GM18517 (cell line): ENCODE results near the gene NBPF1.
"Not testable (repeated sequence)": the region's sequence is repeated elsewhere in the genome, so short reads cannot be mapped to it uniquely, and the experiment has no call there.

ENCODE experiments used
- ATAC-seq: cut with Tn5 transposase; IDR thresholded peaks from one replicate; pipeline ENCODE4 v1.9.1; 2021; ENCODE audit warnings: mild to moderate bottlenecking, moderate library complexity; ENCODE audit not compliant: unreplicated experiment

Gene NBPF1

DNA sequence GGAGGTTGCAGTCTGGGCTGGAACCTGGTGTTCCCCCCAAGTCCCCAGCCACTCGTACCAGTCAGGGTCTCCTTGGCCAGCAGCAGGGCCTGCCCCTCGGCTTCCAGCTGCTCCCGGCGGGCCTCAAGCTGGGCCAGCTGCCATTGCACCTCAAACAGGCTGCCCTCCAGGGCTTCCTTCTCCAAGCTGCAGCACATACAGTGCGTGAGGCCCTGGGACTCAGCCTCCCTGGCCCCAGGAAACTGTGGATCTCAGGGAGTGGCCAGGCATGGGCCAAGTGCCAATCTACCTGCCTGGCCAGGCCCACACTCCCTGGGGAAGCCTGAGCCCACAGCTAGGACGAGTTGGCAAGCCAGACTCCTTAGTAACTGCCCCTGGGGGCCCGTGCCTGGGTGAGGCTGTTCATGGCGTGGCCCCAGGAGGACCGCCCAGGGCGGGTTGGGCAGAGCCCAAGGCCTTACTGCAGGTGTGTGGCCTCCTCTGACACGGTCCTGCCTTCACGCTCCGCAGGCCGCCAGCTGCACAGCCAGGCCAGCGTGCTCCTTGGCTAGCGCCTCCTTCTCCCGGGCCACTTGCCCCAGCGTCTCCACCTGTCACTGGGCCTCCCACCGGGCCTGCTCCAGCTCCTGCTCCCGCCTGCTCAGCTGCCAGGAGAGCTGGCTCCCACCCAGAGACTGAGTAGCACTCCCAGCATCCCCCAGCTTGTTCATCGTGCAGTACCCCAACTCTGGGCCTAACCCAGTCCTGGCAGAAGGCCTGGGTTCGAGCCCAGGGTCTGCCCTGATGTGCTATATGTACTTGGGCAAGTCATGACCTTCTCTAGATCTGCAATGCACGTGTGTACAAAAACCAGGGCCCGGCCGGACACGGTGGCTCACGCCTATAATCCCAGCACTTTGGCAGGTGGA is 10.7 kb upstream of the NBPF1 start:
- not testable (repeated sequence) for ATAC-seq

DNA sequence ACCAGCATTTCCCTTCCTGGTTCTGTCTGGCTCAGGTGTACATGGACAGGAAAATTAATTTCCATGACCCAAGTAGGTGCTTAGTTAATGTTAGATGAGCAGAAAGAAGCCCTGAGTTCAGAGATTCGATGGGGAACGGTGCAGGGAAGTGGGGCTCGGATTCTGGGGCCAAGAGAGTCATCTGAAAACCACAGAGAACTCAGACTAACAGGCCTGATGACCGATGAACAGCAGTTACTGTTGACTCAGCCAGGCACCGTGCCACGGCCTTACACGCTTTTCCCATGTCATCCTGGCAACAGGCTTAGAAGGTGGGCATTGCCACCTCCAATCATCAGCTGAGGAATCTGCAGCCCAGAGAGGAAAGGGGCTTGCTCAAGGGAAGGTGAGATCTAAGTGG is 10.0 kb upstream of the NBPF1 start:
- ATAC-seq: not testable (repeated sequence)

DNA sequence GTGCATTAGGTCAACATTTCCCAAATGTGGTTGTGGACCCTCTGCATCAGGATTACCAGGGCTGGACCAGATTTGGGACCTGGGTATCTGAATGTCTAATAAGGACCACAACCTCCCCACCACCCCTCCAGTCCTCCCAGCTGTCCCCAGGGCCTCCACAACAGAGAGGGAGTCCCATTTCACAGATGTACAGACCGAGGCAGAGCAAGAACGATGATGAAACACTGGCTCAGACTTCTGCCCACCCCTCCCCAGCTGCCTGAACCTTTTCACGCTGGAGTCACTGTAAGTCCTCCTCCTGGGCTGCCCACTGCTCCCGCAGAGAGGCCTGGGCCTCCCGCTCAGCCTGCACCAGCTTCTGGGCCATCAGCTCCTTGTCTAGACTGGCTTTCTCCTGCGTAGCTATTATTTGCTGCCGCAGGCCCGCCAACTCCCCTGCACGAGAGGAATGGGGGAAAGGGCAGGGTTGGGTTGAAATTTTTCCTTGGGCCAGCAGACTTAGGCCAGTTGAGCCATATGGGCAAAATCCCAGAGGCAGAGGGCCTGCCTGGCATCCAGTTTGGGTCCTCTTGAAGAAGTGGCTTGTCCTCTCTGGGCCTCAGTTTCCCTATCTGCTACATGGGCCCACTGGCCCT is 8.4 kb upstream of the NBPF1 start:
- not testable (repeated sequence) for ATAC-seq

DNA sequence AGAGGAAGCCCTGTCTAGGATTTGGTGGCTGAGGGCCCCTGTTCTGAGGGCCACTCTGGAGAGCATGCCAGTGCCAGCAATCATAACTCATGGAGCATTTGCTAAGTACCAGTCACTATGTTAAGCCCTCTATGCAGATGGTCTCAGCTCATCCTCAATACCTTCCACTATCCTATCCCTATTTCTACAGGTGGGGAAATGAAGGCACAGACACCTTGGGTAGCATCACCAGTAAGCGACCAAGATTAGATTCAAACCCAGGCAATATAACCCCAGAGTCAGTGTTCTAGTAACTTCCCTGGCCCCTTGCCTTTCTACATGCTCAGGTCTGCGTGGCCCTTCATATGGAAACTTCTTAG is 7.9 kb upstream of the NBPF1 start:
- ATAC-seq: no peak

DNA sequence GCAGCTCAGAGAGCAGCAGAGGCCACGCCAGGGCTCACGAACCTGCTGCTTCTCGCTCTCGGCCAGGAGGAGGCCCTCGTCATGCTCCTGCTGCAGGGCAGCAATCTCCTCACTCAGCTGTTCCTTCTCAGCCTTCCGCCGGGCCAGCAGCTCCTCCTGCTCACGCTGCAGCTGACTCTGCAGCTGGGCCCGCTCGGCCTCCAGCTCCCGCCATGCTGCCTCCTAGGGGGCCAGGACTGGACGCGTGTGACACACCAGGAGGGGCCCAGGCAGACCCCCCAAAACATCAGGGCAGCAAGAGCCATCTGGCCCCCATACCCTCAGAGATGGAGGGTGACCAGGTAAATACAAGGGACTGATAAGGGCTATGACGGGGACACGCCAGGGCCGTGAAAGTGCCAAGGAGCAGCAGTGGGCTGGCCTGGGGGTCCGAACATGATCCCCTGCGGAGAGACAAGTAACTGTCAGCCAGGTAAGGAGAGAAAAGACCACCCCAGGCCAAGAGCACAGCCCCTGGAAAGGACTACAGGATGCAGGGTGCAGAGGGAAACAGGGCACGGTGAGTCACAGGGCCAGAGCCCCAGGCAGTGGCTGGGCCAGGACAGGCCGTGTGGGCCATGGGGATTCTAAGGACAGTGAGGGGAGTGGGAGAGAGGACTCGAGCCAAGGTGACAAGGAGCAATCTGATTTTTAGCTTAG is 6.6 kb upstream of the NBPF1 start:
- ATAC-seq: not testable (repeated sequence)

DNA sequence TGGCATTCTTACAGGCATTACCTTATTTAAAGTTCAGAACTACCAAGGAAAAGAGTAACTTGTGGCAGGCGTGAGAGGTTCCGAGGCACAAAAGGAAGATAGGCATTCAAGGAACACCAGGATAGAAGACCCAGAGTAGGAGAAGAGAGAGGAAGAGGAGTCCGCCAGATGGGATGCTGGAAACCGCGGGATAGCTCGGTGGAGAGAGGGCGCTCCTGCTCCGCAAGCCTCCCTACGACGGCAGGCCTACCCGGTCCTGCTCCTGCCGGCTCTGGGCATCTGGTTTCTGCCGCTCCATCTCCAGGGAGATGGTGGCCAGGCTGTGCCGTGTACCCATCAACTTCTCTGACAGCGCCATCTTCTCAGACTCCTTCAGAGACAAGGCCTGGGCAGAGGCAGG is 5.4 kb upstream of the NBPF1 start:
- ATAC-seq: no peak

DNA sequence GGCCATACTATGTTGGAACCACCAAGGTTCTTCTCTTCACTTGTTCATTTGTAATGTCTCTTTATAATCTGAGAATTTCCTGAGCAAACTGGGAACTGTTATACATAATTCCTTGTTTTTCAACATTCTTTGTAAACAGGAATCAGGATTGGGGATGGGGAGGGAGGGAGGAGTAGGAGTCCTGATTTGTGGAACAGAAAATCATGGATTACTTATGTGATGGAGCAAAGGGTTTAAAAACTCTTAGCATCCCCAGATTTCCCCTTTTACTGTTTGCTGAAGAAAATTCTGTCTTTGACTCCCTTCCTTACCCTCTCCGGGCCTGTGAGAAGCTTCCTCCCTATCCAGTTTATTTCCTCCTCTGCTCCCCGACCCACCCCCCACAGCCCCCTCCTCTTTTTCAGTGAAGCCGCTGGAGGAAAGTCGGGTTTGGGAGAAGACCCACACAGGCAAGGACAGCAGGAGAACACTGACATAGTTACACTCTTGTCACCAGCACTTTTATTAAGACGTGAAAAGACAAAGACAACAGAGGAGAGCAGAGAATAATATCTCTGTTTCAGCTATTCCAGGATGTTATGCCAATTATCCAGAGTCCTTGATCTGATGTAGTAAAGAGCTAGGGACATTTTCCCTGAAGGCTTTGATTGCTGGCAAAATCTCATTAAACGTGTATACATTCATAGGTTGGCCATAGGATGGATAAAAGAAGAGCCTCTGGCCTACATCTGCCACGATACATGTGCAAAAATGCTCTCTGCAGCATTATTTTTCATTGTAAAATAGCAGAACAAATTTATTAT is 4.6 kb upstream of the NBPF1 start:
- no peak for ATAC-seq

DNA sequence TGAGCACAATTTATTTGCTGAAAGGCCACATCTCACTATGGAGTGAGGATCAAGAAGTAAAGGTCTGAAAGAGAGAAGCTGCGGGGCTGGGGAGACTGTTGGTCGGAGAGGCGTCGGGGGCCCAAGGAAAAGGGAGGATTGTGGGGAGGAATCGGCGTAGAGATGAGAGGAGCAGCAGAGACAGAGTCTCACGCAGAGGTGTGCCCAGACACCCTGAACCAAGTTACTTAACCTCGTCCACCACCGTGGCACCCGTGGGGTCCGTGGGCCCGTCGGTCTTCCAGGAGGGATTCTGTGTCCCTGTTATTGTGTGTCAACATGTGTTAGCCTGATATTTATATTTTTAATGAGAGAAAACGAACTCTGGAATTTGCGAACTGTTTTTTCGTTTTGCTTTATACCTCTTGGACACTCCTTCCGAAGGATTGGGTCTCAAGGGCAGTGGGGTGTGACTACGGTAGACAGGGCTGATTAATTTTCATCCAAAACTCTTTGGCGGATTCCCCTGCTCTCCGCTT is 3.8 kb upstream of the NBPF1 start:
- no peak for ATAC-seq

DNA sequence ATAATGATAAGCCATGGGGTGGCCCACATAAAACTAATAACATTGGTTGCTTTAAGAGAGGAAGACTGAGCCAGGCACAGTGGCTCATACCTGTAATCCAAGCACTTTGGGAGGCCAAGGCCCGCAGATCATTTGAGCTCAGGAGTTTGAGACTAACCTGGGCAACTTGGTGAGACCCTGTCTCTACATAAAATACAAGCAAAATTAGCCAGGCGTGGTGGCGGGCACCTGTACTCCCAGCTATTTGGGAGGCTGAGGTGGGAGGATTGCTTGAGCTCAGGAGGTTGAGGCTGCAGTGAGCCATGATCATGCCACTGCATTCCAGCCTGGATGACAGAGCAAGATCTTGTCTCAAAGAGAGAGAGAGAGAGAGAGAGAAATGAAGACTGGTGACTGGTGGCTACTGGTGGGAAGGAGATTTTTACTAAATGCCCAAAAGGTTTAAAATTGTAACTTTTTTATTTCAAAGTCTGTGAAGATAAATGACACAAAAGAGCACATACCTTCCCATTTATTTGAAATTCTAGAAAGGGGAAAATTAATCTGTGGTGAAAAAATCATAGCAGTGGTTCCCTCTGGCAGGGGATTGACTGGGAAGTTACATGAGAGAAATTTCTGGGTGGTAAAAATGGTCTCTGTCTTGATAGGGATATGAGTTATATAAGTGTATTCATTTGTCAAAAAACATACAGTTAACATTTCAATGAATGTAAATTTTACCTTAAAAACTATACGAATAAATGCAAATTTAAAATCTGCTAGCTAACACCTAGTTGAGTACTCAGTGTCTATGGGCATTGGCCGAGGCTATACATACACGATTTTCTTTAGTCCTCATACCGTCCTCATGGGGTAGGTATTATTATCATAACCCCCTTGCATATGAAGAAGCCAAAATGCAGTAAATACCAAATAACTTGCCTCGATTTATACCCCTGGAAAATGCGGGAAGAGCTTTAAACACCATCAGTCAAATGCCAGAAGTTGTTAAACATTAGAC is 2.2 kb upstream of the NBPF1 start:
- no peak for ATAC-seq

DNA sequence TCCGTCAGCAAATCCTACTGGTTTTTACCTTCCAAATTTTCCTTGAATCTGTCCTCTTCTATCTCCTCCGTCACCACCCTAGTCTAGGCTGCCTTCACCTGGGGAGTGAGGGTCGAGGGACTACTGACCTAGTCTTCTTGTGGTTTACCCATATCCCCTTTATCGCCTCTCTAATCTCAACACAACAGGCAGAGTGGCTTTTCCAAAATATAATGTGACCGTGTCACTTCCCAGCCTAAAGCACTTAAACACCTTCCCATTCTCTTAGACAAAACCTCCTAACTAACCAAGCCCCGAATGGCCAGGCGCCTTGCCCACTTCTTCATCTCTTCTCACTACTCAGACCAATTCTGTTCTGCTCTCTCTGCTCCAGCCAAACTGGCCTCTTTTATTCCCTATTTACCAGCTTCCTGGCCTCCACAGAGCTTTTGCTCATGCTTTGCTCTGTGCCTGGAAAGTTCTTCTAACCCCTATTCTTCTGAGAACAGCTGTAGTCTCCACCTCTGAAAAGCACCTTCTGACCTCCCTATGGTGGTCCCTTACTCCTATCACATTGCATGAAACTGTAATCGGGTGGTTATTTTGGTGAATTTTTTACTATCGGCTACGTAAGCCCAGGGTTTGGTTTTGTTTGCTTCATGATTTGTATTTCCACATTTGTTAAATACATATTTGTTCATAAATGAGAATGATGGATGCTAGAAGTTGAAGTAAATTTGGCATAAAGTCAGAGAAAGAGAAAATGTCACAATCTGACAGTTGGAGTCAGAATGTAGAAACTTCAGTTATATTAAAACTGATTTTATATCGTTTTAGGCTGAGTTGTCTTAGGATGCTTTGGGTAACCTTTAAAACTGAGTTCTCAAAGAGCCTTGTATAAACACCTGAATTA is 1.2 kb upstream of the NBPF1 start:
- no peak for ATAC-seq

DNA sequence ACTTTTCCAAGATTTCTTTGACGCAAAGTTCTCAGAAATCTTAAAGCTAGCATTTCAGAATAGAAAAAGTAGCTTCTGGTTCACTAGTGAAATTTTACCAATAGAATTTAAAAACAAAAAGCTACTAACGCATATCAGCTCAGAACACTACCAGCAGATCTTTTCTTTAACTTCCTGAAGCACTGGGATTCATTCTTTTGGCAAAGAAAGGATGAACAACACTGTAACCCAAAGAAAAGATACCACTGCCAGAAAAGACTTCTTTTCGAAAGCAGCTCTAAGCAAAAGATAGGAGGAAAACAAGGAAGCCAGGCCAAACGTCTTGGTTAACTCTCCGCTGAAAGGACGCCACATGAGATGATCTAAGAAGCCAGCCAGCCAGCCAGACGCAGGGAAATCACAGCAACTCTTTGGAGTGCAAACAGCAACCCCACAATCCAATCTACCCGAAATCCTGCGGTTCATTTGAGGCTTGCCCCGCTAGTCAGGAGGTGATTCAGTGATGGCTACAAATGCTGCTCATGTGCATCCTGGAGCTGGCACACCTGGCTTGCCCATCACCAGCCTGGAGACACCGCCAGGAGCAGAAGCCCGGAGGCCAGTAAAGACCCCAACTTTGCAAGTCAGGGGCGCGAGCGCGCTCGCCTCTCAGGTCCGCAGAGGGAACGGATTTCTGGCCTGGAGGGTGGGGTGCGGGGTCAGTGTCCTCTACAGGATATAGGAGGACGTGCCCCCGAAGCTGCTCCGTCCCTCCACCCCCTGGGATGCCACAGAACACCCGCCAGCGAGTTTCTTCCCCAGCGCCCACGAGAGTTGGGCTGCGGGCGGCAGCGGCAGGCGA is 812 bp downstream of the NBPF1 start:
- no peak for ATAC-seq

DNA sequence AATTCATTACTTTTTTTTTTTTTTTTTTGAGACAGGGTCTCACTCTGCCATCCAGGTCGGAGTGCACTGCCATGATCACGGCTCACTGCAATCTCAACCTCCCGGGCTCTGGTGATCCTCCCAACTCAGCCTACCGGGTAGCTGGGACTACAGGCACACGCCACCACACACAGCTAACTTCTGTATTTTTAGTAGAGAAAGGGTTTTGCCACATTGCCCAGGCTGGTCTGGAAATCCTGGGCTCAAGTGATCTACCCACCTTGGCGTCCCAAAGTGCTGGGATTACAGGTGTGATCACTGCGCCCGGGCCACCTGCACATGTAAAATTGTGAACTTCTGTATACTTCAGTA is 1.4 kb downstream of the NBPF1 start:
- not testable (repeated sequence) for ATAC-seq

DNA sequence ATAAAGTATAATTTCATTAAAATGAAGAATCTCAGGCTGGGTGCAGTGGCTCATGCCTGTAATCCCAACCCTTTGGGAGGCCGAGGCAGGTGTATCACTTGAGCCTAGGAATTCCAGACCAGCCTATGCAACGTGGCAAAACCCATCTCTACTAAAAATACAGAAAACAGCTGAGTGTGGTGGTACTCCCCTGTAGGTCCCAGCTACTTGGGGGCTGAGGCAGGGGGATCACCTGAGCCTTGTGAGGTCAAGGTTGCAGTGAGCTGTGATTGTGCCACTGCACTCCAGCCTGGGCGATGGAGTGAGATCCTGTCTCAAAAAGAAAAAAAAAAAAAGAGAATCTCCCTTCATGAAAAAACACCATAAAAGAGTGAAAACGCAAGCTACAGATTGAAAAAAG is 2.2 kb downstream of the NBPF1 start:
- not testable (repeated sequence) for ATAC-seq

DNA sequence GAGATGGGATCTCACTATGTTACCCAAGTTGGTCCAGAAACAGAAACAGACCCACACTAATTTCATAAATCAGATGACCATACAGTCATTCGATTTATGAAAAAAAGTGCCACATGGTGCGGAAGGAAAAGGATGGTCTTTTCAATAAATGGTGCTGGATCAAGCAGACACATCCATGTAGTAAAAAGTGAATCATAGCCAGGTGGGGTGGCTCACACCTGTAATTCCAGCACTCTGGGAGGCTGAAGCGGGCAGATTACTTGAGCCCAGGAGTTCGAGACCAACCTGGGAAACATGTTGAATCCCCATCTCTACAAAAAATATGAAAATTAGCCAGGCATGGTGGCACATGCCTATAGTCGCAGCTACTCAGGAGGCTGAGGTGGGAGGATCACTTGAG is 2.8 kb downstream of the NBPF1 start:
- ATAC-seq: not testable (repeated sequence)

DNA sequence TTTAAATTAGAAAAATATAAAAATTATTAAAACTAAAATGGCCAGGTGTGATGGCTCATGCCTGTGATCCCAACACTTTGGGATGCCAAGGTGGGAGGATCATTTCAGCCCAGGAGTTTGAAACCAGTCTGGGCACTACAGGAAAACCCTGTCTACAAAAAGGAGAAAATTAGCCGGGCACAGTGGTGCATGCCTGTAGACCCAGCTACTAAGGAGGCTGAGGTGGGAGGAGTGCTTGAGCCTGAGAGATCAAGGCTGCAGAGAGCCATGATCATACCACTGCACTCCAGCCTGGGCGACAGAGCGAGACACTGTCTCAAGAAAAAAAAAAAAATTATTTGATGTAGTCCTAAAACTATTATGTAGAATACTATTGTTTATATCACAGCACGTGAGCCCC is 3.6 kb downstream of the NBPF1 start:
- not testable (repeated sequence) for ATAC-seq

DNA sequence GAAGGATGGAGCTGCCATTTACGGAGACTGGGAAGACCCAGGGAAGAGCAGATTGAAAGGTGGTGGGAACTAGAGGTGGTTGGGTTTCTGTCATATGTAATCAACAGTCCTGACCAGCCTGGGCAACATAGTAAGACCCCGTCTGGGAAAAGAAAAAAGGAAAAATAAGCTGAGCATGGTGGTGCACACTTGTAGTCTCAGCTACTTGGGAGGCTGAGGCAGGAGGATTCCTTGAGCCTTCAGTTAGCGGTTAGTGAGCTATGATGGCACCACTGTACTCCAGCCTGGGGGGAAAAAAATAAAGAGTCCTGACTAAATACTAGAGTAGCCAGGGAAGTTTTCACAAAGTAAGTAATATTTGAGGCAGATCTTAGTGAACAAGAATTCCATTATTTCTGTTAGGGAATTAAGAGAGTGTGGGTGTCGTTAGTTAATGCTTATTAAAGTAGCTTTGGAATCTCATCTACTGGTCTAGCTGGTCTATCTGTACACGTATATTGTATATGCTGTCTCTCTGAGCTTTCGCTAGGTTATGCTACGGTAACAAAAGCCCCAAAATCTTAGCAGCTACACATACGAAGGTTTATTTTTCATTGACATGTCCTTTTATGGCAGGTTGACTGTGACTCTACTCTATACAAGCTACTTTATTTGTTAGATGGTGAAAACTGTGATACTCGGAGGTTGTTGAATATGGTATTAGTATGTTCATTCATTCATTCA is 4.4 kb downstream of the NBPF1 start:
- ATAC-seq: no peak
